COLO668 (cell line): ENCODE data around the gene BSG.
A peak's percentile ranks its signal among the peaks of the same experiment; 100 is the strongest.

Source experiments
- DNase-seq: peaks from one replicate; lab custom pipeline; 2025; ENCODE audit not compliant: unreplicated experiment; lab: John Stamatoyannopoulos, UW

BSG gene

DNA sequence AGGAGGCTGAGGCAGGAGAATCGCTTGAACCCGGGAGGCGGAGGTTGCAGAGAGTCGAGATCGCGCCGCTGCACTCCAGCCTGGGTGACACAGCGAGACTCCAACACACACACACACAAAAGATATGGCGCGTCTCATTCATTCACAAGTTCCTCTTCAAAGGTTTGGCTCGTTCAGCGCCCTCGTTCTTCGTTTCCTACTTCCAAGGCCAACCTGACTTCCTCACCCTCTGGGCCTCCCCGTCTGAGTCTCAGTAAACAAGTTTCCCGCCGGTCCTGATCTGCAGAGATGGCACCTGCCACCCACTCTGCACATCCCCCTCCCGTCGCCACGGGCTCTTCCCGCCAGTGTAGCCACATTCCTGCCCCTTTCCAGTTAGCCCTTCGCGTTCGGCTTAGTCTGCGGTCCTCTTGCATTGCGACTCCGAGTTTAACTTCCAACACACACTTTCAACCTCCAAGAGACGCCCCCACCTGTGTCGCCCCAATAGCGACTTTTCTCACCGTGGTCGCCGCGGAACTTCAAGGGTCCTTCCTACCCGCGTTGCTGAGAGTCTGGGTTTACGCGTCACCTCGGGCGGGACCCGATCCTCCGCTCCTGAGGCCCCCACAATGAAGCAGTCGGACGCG, 1.3 kb upstream of the BSG start:
- peak; percentile 81 for DNase-seq

DNA sequence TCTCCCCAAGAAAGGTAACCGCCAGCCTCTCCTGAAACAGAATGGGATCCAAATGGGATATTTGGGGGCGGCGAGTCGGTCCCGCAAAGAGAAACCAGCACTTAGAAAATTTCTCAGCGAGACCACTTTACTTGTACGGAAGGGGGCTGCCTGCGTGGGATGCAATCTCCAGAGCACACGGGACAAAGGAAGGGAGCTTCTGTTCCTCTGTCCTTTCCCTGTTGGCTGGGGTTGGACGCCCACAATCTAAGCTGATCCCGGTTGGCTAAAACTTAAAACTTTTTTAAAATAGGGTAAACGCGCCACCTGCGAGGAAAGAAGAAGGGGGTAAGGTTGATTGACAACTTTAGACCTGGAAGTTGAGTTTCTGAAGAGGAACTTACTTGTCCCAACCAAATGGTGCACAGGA, 826 bp upstream of the BSG start:
- peak; percentile 54 for DNase-seq

DNA sequence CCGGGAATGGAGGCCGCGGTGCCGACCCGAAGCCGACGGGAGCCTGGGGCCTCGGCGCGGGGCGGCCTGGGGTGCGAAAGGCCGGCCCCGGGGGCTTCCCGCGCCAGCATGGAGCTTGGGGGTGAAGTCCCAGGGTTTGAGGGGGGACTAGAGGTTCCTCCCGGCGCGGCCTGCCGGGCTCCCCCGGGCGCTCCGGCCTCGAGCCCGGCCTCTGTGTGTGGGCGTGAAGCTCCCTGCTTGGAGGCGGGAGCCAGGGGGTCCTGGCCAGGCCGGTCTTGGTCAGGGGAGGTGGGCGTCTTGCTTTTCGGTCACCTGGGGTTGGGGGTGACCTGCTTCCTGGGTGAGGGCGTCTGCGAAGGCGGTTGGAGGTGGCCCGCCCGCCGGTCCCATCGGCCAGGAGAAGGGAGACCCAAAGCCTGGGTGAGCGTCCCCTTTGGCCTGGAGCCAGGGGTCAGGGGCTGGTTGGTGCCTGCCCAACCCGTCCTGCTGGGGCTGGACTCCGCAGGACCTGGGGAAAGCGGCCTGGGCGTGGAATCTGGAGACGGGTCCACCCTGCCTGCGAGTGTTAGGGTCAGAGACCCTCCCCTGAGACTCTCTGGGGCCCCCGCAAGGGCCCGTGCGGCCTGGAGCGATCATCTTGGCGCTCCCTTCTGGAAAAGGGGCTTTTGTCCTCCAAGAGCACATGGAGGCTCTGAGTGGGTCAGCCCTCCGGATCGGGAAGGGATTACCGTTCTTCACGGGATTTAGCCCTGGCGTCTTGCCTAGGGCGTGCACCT, 535 bp downstream of the BSG start:
- DNase-seq: peak; percentile 50

DNA sequence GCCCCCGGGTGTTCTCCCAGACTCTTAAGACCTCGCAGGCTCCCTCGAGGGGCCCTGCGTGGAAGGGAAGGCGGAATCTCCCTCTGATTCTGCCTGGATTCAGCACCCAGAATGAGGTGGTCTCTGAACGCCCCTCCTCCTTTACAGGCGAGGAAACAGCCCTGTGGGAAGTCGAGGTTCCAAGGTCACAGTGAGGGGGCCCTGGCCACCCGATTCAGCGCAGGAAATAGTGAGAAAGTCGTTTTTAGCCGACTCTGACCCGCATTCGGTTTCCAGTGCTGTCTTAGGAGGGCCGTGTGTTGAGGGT, 1.1 kb downstream of the BSG start:
- DNase-seq: no peak

DNA sequence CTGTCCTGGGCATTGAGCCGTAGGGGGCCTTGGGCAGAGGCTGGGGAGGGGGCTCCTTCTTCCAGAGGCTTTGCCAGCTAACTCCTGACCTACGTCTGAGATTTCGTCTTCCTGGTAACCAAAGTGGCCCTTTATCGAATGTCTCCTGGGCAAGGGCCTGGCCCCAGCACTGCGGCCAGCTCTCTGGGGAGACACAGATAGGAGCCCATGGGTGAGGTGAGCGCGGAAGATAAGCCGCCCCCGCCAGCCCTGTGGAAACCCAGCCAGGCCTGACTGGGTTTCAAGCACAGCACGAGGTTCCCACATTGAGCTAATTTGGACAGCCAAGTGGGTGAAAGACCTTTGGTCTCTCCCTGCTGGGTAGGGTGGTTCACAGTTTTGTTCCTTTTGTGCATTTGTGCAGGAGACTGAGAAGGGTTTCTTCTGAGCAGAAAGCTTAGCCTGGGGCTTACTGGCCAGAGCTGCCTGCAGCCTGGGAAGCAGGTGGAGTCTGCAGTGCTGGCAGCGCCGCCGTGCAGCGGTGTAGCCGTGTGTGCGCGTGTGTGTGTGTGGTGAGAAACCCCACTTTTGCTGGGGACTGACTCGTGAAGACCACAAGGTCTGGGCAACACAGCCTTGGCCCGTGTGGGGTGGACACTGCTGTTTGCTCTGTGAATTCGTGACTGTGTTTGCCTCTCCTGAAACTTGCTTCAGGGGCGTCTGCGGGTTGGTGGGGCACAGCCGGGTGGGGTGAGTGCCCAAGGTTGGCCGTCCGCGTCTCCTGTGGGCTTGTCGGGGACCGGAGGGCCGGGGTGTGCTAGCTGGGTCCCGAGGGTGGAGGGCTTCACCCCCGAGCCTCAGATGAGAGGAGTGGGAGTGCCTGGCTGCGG, 2.5 kb downstream of the BSG start:
- peak; percentile 57 for DNase-seq

DNA sequence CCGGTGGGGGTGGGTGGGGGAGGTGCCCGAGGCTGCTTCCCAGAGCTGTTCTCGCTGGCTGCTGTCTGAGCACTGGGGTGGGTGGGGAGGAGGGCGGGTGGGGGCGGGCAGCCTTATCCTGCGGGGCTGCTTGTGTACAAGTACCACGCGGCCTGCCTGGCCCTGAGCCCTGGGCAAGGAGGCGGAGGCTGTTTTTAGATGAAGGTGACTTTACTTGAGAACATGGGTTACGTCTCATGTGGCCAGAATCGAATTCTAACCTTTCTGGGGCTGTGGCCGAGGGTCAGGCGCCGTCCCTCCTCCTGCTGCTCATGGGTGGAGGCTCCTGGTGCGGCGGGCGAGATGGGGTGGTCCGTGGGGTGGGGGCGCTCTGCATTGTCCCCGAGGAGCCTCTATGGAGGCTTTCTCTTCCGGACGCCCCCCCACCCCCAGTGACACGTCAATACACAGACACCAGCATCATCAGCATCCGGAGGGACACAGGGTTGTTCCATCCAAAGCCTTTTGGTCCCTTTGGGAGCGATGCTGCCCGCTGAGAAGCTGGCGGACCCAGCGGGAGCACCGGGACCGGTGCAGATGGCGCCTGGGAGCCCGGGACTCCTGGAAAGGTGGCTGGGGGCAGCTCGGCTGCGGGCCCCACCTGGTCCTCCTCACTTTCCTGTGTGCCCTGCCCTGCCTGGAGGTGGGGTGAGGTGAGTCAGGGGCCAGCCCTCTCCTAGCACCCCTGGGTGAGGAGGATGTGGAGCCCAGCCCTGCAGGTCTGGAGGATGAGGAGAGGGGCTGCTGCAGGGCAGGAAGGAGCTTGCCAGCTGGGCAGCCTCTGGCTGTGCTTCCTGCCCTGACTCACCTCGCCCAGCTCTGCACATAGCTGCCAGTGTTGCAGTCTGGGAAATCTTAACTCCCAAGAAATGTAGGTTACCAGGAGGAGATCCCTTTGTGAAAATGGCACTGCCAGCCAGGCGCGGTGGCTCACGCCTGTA, 3.4 kb downstream of the BSG start:
- DNase-seq: peak; percentile 16

DNA sequence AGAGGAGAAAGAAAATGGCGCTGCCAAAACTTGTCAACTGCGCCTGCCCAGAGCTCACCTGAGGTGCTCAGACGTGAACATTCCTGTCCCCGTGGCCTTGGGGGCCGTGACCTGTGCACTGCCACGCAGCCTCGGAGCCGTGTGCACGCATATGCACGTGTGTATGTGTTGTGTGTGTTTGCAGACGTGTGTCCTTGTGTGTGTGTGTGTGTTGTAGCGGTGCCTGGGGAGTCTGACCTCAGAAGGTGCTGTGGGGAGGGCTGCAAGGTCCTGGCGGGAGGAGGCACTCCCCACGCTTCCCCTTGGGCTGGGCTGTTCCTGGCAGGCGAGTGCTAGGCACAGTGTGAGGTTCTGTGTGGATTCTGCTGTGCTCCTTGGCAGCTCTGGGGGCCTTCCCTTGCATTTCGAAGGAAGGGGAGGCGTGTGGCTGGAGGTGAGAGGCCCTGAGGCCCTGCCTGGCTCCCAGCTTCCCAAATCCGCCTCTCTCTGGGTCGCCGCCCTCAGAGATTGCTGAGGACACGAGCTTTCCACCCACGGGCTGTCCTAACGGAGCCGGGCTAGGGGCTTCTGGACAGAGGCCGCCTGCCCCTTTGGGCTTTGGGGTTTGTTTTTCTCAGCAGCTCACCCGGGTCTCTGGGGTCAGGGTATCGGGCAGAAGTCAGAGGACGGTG, 4.5 kb downstream of the BSG start:
- no peak for DNase-seq

DNA sequence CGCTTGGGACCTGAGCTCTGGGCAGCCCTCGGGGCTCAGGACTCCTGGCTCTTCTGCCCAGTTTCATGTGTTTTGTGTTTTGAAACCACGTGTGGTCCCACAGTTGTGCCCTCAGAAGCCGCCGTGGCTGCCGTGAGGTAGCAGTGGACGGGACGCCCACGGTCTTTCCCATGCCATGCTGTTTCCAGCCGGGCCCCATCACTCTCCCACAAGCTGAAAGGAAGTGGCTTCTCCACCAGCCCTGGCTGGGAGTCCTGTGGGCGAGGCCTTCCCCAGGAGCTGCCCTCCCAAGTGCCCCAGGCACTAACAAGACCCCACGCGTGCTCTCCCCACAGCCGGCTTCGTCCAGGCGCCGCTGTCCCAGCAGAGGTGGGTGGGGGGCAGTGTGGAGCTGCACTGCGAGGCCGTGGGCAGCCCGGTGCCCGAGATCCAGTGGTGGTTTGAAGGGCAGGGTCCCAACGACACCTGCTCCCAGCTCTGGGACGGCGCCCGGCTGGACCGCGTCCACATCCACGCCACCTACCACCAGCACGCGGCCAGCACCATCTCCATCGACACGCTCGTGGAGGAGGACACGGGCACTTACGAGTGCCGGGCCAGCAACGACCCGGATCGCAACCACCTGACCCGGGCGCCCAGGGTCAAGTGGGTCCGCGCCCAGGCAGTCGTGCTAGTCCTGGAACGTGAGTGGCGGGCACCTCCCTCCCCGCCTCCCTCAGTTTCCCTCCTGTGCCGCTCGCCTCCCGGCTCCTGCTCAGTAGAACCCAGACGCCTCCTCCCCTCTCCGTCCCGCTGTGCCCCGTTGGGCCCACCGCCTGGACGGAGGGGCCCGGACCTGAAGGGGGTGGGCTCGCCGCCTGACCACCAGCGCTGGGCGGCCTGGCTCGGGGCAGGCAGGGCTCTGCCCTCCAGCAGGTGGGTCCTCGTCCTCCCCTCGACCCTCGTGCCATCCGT, 5.3 kb downstream of the BSG start:
- no peak for DNase-seq

DNA sequence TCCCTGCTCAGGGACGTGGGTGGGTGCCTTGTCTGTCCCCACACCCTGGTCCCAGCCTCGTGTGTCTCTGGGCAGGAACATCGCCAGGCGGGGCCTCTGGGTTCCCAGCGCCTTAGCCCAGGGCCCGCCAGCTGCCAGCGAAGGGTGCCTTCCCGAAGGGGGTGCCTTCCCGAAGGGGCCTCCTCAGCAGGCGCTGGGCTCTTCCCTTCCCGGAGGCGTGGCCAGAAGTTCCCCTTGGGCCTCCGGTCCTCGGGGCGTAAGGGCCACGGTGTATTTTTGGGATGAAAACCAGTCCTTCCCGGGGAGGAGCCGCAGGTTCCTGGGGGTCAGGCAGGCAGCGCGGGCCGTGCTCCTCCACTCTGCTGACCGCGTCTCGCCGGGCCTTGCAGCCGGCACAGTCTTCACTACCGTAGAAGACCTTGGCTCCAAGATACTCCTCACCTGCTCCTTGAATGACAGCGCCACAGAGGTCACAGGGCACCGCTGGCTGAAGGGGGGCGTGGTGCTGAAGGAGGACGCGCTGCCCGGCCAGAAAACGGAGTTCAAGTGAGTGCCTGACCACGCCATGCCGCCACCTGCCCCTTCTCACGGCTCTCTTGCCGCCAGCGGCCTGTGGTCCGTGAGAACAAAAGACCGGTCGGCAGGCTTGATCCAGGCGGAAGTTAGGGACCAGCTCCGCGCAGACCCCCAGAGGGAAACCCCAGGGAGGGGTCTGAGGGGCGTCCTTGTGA, 6.9 kb downstream of the BSG start:
- DNase-seq: no peak

DNA sequence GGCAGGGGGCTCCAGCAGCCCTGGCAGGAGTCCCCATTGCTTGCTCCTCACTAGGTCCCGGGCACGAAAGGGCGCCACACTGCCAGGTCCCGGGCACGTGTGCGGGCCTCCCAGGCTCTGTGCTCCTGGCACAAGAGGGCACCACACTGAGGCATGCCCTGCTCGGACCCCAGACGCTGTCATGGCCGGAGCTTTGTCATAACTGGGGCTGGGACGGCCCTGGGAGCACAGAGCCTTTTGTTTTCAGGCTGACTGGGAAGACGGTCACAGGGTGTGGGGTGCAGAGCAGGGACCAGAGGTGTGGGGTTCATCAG, 7.4 kb downstream of the BSG start:
- no peak for DNase-seq

DNA sequence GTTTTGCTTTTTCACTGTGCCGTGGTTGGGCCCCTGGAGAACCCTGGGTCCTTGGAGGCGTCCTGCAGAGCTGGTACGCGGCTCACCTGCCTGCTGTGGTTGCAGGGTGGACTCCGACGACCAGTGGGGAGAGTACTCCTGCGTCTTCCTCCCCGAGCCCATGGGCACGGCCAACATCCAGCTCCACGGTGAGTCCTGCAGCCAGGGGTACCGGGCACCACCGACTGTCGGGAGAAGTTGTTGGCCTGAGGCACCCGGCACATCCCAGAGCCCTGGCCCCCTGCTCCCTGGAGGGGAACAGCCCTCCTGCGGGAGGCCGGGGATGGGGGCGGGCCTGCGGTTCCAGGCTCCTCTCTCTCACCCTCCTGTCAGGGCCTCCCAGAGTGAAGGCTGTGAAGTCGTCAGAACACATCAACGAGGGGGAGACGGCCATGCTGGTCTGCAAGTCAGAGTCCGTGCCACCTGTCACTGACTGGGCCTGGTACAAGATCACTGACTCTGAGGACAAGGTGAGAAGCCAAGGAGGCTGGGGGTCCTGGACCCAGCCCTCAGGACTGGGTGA, 8.0 kb downstream of the BSG start:
- DNase-seq: no peak

DNA sequence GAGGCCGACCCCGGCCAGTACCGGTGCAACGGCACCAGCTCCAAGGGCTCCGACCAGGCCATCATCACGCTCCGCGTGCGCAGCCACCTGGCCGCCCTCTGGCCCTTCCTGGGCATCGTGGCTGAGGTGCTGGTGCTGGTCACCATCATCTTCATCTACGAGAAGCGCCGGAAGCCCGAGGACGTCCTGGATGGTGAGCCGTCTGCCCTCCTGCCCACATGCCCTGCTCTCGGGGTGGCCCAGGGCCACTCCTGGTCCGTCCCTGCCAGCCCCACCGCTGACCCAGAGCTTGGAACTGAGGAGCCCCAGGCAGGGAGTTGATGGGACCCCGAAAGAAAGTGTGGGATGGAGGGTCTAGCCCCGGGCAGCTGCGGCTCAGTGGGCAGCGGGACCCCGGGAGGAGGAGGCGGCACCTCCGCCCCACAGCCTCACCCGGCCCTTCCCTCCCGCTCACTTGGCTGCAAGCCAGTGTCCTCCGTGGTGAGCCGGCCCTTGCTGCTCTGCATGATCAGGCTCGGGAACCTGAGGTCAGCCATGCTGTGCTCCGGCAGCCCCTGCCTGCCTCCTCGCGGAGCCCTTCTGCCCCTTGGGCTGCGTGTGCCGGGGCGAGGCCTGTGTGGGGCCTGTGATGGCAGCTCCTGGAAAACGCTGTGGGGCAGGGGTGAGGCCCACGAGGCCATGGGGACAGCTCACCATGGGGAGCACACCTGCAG, 9.2 kb downstream of the BSG start:
- DNase-seq: peak; percentile 16

DNA sequence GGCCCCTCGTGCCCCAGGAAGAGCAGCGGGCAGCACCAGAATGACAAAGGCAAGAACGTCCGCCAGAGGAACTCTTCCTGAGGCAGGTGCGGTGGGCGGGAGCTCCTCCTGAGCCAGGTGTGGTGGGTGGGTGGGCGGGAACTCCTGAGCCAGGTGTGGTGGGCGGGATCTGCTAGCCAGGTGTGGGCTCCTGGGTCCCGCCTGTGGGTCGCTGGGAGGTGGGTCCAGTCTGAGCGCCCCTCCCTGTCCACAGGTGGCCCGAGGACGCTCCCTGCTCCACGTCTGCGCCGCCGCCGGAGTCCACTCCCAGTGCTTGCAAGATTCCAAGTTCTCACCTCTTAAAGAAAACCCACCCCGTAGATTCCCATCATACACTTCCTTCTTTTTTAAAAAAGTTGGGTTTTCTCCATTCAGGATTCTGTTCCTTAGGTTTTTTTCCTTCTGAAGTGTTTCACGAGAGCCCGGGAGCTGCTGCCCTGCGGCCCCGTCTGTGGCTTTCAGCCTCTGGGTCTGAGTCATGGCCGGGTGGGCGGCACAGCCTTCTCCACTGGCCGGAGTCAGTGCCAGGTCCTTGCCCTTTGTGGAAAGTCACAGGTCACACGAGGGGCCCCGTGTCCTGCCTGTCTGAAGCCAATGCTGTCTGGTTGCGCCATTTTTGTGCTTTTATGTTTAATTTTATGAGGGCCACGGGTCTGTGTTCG, 10.3 kb downstream of the BSG start:
- DNase-seq: peak; percentile 36

DNA sequence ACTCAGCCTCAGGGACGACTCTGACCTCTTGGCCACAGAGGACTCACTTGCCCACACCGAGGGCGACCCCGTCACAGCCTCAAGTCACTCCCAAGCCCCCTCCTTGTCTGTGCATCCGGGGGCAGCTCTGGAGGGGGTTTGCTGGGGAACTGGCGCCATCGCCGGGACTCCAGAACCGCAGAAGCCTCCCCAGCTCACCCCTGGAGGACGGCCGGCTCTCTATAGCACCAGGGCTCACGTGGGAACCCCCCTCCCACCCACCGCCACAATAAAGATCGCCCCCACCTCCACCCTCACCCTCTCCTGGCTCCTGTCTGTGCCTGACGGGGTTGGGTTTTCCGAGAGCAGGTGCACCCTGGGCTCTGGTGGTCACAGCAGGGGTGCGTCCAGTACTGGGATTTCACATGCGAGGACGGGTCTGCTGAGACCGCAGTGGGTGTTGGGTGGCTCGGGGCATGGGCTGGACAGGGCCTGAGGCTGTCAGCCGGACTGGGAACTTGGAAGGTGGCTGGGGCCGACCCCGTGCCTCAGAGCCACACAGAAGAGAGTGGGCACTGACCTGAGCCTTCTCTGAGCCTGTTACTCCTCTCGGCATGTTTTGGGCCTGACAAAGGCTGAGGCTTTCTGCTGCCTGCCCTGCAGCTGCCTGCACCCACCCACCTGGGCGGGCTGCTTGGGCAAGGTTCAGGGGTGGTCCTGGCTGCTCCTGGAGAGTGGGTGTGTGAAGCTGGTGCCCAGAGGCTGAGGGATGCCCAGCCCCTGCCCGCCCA, 11.0 kb downstream of the BSG start:
- DNase-seq: no peak

DNA sequence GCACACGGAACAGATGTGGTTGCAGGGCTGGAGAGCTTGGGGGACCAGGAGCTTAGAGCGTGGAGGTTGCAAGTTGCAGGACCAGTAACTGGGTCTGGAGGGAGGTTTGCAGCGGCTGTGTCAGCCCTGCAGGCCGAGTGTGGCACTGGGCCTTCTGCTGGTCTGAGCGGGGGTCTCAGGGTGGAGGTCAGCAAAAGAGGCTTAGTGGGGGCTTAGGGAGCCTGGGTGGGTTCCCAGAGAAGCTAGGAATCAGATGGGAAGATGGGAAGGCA, 11.5 kb downstream of the BSG start:
- DNase-seq: no peak

DNA sequence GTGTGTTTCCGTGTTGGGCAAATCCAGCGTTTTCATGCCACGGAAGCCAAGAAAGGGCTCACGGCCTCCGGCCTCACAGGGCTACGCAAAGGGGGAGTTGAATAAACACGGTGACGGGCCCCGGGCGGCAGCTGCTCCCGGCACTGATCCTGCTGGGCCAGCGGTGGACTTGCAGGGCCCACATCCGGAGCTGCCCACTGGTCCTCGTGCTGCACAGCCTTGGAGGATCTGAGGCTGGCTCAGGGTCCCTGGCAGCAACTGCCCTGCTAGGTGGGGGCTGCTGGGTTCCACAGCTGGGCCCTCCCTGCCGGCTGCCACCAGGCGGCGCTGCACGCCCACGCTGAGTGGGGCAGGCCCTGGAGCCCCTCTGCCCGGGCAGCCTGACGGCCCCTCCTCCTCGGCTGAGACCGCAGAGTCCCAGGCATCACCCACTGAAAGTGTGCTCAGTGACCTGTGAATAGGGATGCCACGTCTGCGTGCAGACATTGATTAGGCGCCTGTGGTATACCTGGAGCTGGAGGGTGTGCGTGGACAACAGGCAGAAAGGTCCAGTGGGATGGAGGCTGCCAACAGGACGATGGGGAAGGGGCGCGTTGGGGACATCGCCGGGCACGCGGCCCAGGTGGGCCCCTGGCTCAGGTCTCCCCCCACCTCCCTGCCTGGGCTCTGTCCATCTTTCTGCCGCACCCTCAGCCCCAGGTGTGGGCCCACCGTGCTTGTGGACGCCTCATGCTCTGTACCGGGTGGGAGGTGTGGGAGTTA, 12.0 kb downstream of the BSG start:
- DNase-seq: peak; percentile 61
